Coronary artery (tissue), 2 donors: ENCODE measurements around the gene HAUS2.

ENCODE experiments used
- DNase-seq: peaks from one replicate; pipeline ENCODE4 v3.0.0-alpha.2; 2017; ENCODE audit warnings: low spot score
- H3K27ac ChIP-seq, 2 donors: fragments of 200-600 bp; sonication (generic); one replicate each; pipeline ENCODE4 v1.5.1; 2016 to 2019
- H3K4me3 ChIP-seq: fragments of 200-600 bp; sonication (generic); 2 replicates; pipeline ENCODE4 v1.5.1; 2016; ENCODE audit warnings: mild to moderate bottlenecking, moderate library complexity
- CTCF ChIP-seq: fragments of 200-600 bp; sonication (generic); IDR thresholded peaks from one replicate; pipeline ENCODE4 v1.5.1; 2019; ENCODE audit warnings: antibody characterized with exemption

The HAUS2 gene

DNA sequence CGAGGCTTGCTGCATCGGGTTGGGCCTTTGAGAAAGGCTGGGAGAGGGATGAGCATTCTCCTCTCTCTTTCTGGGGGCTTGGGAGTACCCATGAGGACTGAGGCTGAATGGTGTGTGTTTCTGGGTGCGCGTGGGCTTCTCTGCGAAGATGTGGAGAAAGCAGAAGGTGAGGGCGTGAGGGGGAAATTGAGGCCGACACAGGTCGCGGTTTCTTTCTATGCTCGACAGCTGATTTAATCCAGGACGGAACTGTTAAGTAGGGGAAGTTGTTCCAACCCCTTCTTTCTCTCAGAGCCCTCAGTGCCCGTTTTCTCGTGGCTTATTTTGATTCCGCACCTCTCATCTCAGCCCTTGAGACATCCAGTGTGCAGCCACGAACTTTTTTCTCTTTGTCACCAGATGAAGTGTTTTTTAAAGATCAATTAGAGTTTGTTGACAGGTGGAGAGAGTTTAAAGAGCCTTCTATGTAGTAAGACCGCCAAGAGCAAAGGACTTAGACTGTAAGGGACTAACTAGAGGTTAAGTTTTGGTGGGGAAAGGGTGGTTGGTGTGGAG is 27.5 kb downstream of the HAUS2 start:
- TF ChIP-seq CTCF, result no peak
- H3K27ac ChIP-seq, result peak overlapping the region; percentile 88 to 93
- no peak for DNase-seq
- peak overlapping the region; percentile 84 for H3K4me3 ChIP-seq

- DNase-seq, result no peak
- peak overlapping the region in 1 of 2 donors; percentile 93 for H3K27ac ChIP-seq
- TF ChIP-seq CTCF, result no peak
- H3K4me3 ChIP-seq, result peak overlapping the region; percentile 84
These were observed 28.1 kb downstream of the HAUS2 start for GRCh38 chr15:42576776-42577175.

- no peak for TF ChIP-seq CTCF
These were observed 28.9 kb downstream of the HAUS2 start for GRCh38 chr15:42577514-42578031.

GRCh38 chr15:42578984-42579537 is 30.4 kb downstream of the HAUS2 start:
- DNase-seq, result no peak
- no peak overlapping the region for H3K4me3 ChIP-seq
- peak overlapping the region in 1 of 2 donors; percentile 9 for H3K27ac ChIP-seq
- no peak for TF ChIP-seq CTCF

More at GRCh38 chr15:42577514-42578031, 28.9 kb downstream of the HAUS2 start:
- DNase-seq, result no peak
- Histone ChIP-seq H3K27ac (peak overlapping the region; percentile 32 to 73), H3K4me3 (peak overlapping the region; percentile 84)

- DNase-seq, result peak; percentile 84
- H3K27ac ChIP-seq, result peak overlapping the region; percentile 58 to 86
- peak overlapping the region; percentile 69 for H3K4me3 ChIP-seq
- TF ChIP-seq CTCF, result no peak
These were observed 32.7 kb downstream of the HAUS2 start for GRCh38 chr15:42581272-42581730.

- peak overlapping the region; percentile 48 for H3K4me3 ChIP-seq
- no peak for TF ChIP-seq CTCF
- peak overlapping the region; percentile 43 to 86 for H3K27ac ChIP-seq
- no peak for DNase-seq
These were observed 34.1 kb downstream of the HAUS2 start for GRCh38 chr15:42582569-42583375.
